Subcutaneous abdominal adipose tissue (tissue), 5 donors: ENCODE data around the gene TWIST2.

Experiments used
- H3K27ac ChIP-seq: one replicate; pipeline ENCODE4 v1.7.0; 2013; ENCODE audit warnings: low read depth, mild to moderate bottlenecking, inconsistent platforms, low read length, moderate library complexity
- H3K27me3 ChIP-seq, 5 donors: one replicate each; pipeline ENCODE4 v1.7.0; 2013; ENCODE audit warnings: low read length in 5 of 5, inconsistent platforms in 1 of 5; ENCODE audit not compliant: control insufficient read depth in 5 of 5, insufficient read depth in 4 of 5
- H3K36me3 ChIP-seq, 5 donors: one replicate each; pipeline ENCODE4 v1.7.0; 2013; ENCODE audit warnings: low read length in 5 of 5; ENCODE audit not compliant: control insufficient read depth in 5 of 5, insufficient read depth in 5 of 5
- H3K4me1 ChIP-seq, 5 donors: one replicate each; pipeline ENCODE4 v1.7.0; 2013; ENCODE audit warnings: low read length in 5 of 5, mild to moderate bottlenecking in 3 of 5, moderate library complexity in 1 of 5; ENCODE audit not compliant: control insufficient read depth in 5 of 5, insufficient read depth in 5 of 5
- H3K4me3 ChIP-seq, 5 donors: one replicate each; pipeline ENCODE4 v1.7.0; 2013; ENCODE audit warnings: low read length in 5 of 5, low read depth in 1 of 5
- H3K9ac ChIP-seq, 5 donors: one replicate each; pipeline ENCODE4 v1.7.0; 2013; ENCODE audit warnings: low read length in 5 of 5, mild to moderate bottlenecking in 4 of 5, moderate library complexity in 3 of 5
- H3K9me3 ChIP-seq, 5 donors: one replicate each; pipeline ENCODE4 v1.7.0; 2013; ENCODE audit warnings: low read length in 5 of 5; ENCODE audit not compliant: control insufficient read depth in 5 of 5
- donor health status: healthy.
- donor health status: healthy.
- donor health status: healthy.
- donor health status: healthy.
- donor health status: healthy.

Gene TWIST2

GRCh38 chr2:238939521-238940403, 91.9 kb downstream of the TWIST2 start:
- no peaks in the 10 kb centered on the region for H3K9me3 ChIP-seq
- H3K4me3 ChIP-seq: no peak overlapping the region
- peaks cover 8 to 21% (median 20%) of the 10 kb centered on the region in 5 donors for H3K4me1 ChIP-seq
- no peak overlapping the region for H3K9ac ChIP-seq
- no peak overlapping the region for H3K27ac ChIP-seq
- no peaks in the 10 kb centered on the region for H3K36me3 ChIP-seq
- peaks cover 0 to 2% (median 0%) of the 10 kb centered on the region in 5 donors for H3K27me3 ChIP-seq

- H3K4me1 ChIP-seq: peaks cover 8 to 27% (median 24%) of the 10 kb centered on the region in 5 donors
- H3K4me3 ChIP-seq: no peak overlapping the region
- peaks cover 0 to 2% (median 0%) of the 10 kb centered on the region in 5 donors for H3K27me3 ChIP-seq
- H3K27ac ChIP-seq: no peak overlapping the region
- H3K9ac ChIP-seq: no peak overlapping the region
- H3K36me3 ChIP-seq: no peaks in the 10 kb centered on the region
- H3K9me3 ChIP-seq: no peaks in the 10 kb centered on the region
Observed at GRCh38 chr2:238940806-238941205, 92.9 kb downstream of the TWIST2 start.

- no peaks in the 10 kb centered on the region for H3K36me3 ChIP-seq
- H3K27ac ChIP-seq: no peak overlapping the region
- H3K4me1 ChIP-seq: peaks cover 8 to 30% (median 26%) of the 10 kb centered on the region in 5 donors
- H3K9ac ChIP-seq: no peak overlapping the region
- no peaks in the 10 kb centered on the region for H3K9me3 ChIP-seq
- H3K4me3 ChIP-seq: no peak overlapping the region
- peaks cover 0 to 2% (median 0%) of the 10 kb centered on the region in 5 donors for H3K27me3 ChIP-seq
Observed at GRCh38 chr2:238941262-238941792, 93.4 kb downstream of the TWIST2 start.

GRCh38 chr2:238942080-238942725, 94.3 kb downstream of the TWIST2 start:
- no peaks in the 10 kb centered on the region for H3K36me3 ChIP-seq
- H3K4me3 ChIP-seq: no peak overlapping the region
- H3K9ac ChIP-seq: no peak overlapping the region
- no peaks in the 10 kb centered on the region for H3K9me3 ChIP-seq
- peaks cover 0 to 2% (median 0%) of the 10 kb centered on the region in 5 donors for H3K27me3 ChIP-seq
- peaks cover 6 to 33% (median 26%) of the 10 kb centered on the region in 5 donors for H3K4me1 ChIP-seq
- no peak overlapping the region for H3K27ac ChIP-seq

- Histone ChIP-seq H3K9me3 (no peaks in the 10 kb centered on the region), H3K27me3 (peaks cover 0 to 2% (median 0%) of the 10 kb centered on the region in 5 donors), H3K36me3 (no peaks in the 10 kb centered on the region), H3K27ac (no peak overlapping the region), H3K9ac (no peak overlapping the region), H3K4me3 (no peak overlapping the region), H3K4me1 (peaks cover 6 to 36% (median 29%) of the 10 kb centered on the region in 5 donors)
Observed at GRCh38 chr2:238942726-238943300, 94.9 kb downstream of the TWIST2 start.

- no peak overlapping the region for H3K27ac ChIP-seq
- no peaks in the 10 kb centered on the region for H3K36me3 ChIP-seq
- no peak overlapping the region for H3K9ac ChIP-seq
- H3K27me3 ChIP-seq: peaks cover 0 to 2% (median 0%) of the 10 kb centered on the region in 5 donors
- H3K4me1 ChIP-seq: peaks cover 6 to 34% (median 28%) of the 10 kb centered on the region in 5 donors
- no peaks in the 10 kb centered on the region for H3K9me3 ChIP-seq
- no peak overlapping the region for H3K4me3 ChIP-seq
Observed at GRCh38 chr2:238943338-238944067, 95.6 kb downstream of the TWIST2 start.

GRCh38 chr2:238945433-238946150, 97.7 kb downstream of the TWIST2 start:
- Histone ChIP-seq H3K27ac (no peak overlapping the region), H3K9ac (no peak overlapping the region), H3K36me3 (no peaks in the 10 kb centered on the region), H3K4me3 (no peak overlapping the region), H3K27me3 (no peaks in the 10 kb centered on the region), H3K9me3 (no peaks in the 10 kb centered on the region), H3K4me1 (peaks cover 2 to 23% (median 18%) of the 10 kb centered on the region in 5 donors)

- H3K9me3 ChIP-seq: no peaks in the 10 kb centered on the region
- no peaks in the 10 kb centered on the region for H3K27me3 ChIP-seq
- no peak overlapping the region for H3K9ac ChIP-seq
- H3K4me1 ChIP-seq: peaks cover 2 to 23% (median 18%) of the 10 kb centered on the region in 5 donors
- H3K27ac ChIP-seq: no peak overlapping the region
- no peaks in the 10 kb centered on the region for H3K36me3 ChIP-seq
- no peak overlapping the region for H3K4me3 ChIP-seq
Observed at GRCh38 chr2:238946318-238947242, 98.7 kb downstream of the TWIST2 start.
